ENCODE data around the gene MAP3K2.

GRCh38 chr2:127288274-127288673 is 99.5 kb downstream of the MAP3K2 start:
- TF ChIP-seq CTCF (IDR thresholded peaks at IDR 0.05), result no peak
- TF ChIP-seq POLR2A (IDR thresholded peaks at IDR 0.05), result no peak
